Mesenchymal stem cell (in vitro differentiated cells and primary cell): ENCODE data around the gene H2AZ2.

ENCODE experiments used
- DNase-seq: peaks from one replicate; pipeline ENCODE4 v3.0.0-alpha.2; 2013
- H2AFZ ChIP-seq: one replicate; pipeline ENCODE4 v1.6.1; 2013; ENCODE audit warnings: low read depth, mild to moderate bottlenecking, control low read depth, inconsistent platforms, low read length, moderate library complexity
- H2AK5ac ChIP-seq: 2 replicates; pipeline ENCODE4 v1.6.1; 2013; ENCODE audit warnings: low read length, moderate library complexity, mild to moderate bottlenecking, inconsistent platforms; ENCODE audit not compliant: severe bottlenecking
- H2BK120ac ChIP-seq: one replicate; pipeline ENCODE4 v1.6.1; 2013; ENCODE audit warnings: low read depth, mild to moderate bottlenecking, inconsistent platforms, low read length, moderate library complexity
- H2BK12ac ChIP-seq, 2 experiments: one replicate each; pipeline ENCODE4 v1.6.1; 2013; ENCODE audit warnings: inconsistent platforms in 2 of 2, low read length in 2 of 2, mild to moderate bottlenecking in 2 of 2, moderate library complexity in 2 of 2, control low read depth in 1 of 2
- H2BK15ac ChIP-seq: one replicate; pipeline ENCODE4 v1.6.1; 2013; ENCODE audit warnings: mild to moderate bottlenecking, low read depth, inconsistent platforms; ENCODE audit not compliant: poor library complexity, severe bottlenecking
- H2BK5ac ChIP-seq: 2 replicates; pipeline ENCODE4 v1.6.1; 2013; ENCODE audit warnings: low read depth, mild to moderate bottlenecking, low read length, control low read depth, inconsistent platforms; ENCODE audit not compliant: poor library complexity, severe bottlenecking
- H3K14ac ChIP-seq, 2 experiments: one replicate each; pipeline ENCODE4 v1.6.1; 2013; ENCODE audit warnings: inconsistent platforms in 2 of 2, low read length in 2 of 2, control low read depth in 1 of 2, mild to moderate bottlenecking in 1 of 2, moderate library complexity in 1 of 2
- H3K18ac ChIP-seq, 2 experiments: one replicate each; pipeline ENCODE4 v1.6.1; 2013; ENCODE audit warnings: inconsistent platforms in 2 of 2, low read length in 2 of 2, control low read depth in 1 of 2, low read depth in 1 of 2, mild to moderate bottlenecking in 1 of 2
- H3K23ac ChIP-seq, 2 experiments: one replicate each; pipeline ENCODE4 v1.6.1; 2013; ENCODE audit warnings: inconsistent platforms in 2 of 2, low read length in 2 of 2, mild to moderate bottlenecking in 2 of 2, moderate library complexity in 2 of 2, control low read depth in 1 of 2
- H3K27ac ChIP-seq: 2 replicates; pipeline ENCODE4 v1.5.1; 2013; ENCODE audit warnings: mild to moderate bottlenecking, moderate library complexity, low read length, control low read depth, inconsistent platforms; ENCODE audit not compliant: poor library complexity, severe bottlenecking
- H3K27me3 ChIP-seq, 2 experiments: 2 replicates each; pipeline versions ENCODE4 v1.6.1 to v1.7.0; 2013; ENCODE audit warnings: low read length in 2 of 2, mild to moderate bottlenecking in 2 of 2, moderate library complexity in 2 of 2, control low read depth in 1 of 2, inconsistent platforms in 1 of 2; ENCODE audit not compliant: control insufficient read depth in 1 of 2, insufficient read depth in 1 of 2
- H3K36me3 ChIP-seq, 2 experiments: 2 replicates each; pipeline versions ENCODE4 v1.6.1 to v1.7.0; 2013; ENCODE audit warnings: low read length in 2 of 2, control low read depth in 1 of 2, inconsistent platforms in 1 of 2, low read depth in 1 of 2, mild to moderate bottlenecking in 1 of 2; ENCODE audit not compliant: insufficient read depth in 2 of 2, control insufficient read depth in 1 of 2
- H3K4ac ChIP-seq, 2 experiments: one replicate each; pipeline ENCODE4 v1.6.1; 2013; ENCODE audit warnings: inconsistent platforms in 2 of 2, low read length in 2 of 2, mild to moderate bottlenecking in 2 of 2, moderate library complexity in 2 of 2, control low read depth in 1 of 2, low read depth in 1 of 2
- H3K4me1 ChIP-seq: 2 replicates; pipeline ENCODE4 v1.6.1; 2013; ENCODE audit warnings: low read depth, low read length, control low read depth; ENCODE audit not compliant: control insufficient read depth, insufficient read depth
- H3K4me2 ChIP-seq: 2 replicates; pipeline ENCODE4 v1.6.1; 2013; ENCODE audit warnings: low read length, mild to moderate bottlenecking, inconsistent platforms; ENCODE audit not compliant: poor library complexity, severe bottlenecking
- H3K4me3 ChIP-seq, 2 experiments: 2 replicates each; pipeline versions ENCODE4 v1.5.1 to v1.7.0; 2013; ENCODE audit warnings: low read length in 2 of 2, mild to moderate bottlenecking in 2 of 2, control low read depth in 1 of 2, low read depth in 1 of 2; ENCODE audit not compliant: insufficient read depth in 1 of 2
- H3K79me1 ChIP-seq: replicated peaks from 2 replicates; pipeline ENCODE4 v1.6.1; 2013; ENCODE audit warnings: mild to moderate bottlenecking, control low read depth, low read length, inconsistent platforms; ENCODE audit not compliant: poor library complexity, severe bottlenecking
- H3K9ac ChIP-seq: 2 replicates; pipeline ENCODE4 v1.7.0; 2013; ENCODE audit warnings: mild to moderate bottlenecking, low read length, moderate library complexity
- H3K9me3 ChIP-seq: 2 replicates; pipeline ENCODE4 v1.7.0; 2013; ENCODE audit warnings: mild to moderate bottlenecking, low read length; ENCODE audit not compliant: control insufficient read depth
- H4K8ac ChIP-seq: one replicate; pipeline ENCODE4 v1.6.1; 2013; ENCODE audit warnings: inconsistent platforms, mild to moderate bottlenecking, low read length, moderate library complexity
- H4K91ac ChIP-seq: one replicate; pipeline ENCODE4 v1.6.1; 2013; ENCODE audit warnings: mild to moderate bottlenecking, low read length, inconsistent platforms
- WGBS: methylation state at CpG from one replicate; pipeline ENCODE4 v1.1.7; 2013; ENCODE audit warnings: mixed read lengths; 5-methylcytosine and 5-hydroxymethylcytosine counted together

H2AZ2 gene

DNA sequence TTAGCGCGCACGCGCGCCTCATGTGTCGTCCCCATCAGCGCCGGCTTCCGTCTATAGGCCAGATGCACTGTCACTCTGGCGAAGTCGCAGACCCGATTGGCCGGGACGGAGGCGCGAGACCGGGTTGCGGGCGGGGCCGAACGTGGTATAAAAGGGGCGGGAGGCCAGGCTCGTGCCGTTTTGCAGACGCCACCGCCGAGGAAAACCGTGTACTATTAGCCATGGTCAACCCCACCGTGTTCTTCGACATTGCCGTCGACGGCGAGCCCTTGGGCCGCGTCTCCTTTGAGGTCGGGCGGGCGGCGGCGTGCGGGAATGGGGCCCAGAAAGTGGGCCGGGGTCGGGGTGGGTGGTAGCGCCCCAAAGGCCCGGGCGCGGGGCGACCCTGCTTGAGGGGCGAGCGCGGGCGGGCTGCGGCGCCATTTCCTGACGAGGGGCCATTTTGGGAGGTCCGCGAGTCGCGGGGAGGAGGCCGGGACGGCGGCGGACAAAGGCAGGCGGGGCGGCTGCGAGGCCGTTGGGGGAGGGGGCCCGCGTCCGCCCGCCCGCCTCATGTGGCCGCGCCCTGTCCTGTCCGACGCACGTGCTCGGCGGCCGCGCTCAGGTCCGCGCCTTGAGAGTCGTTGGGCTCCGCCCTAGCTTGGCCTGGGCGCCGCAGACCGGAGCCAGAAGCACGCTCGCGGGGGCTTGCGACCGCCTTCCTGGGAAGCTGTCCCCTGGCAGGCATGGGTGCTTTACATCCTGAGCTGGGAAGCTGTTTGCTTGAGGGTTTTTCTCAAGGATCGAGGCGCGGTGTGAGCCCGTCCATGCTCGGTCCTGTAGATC, 51.2 kb downstream of the H2AZ2 start, which contains the start of gene PPIA:
PPIA (plus strand) TSS at position 178 of the 825 bp plus-strand sequence; CDS start at position 222, 44 bp downstream.
- peak within 1 kb of the TSS; percentile 96 for H2BK15ac ChIP-seq
- DNase-seq = peak; percentile 98
- peak within 1 kb of the TSS; percentile 99 for H2BK5ac ChIP-seq
- peaks cover 12 to 35% of the 10 kb centered on the region in 2 experiments for H3K36me3 ChIP-seq
- H3K23ac ChIP-seq = peak within 1 kb of the TSS; percentile 93 to 98
- H3K14ac ChIP-seq = peak within 1 kb of the TSS; percentile 90 to 98
- peak within 1 kb of the TSS; percentile 88 to 94 for H3K4me3 ChIP-seq
- peaks cover 9% of the 10 kb centered on the region for H3K4me1 ChIP-seq
- no peaks in the 10 kb centered on the region for H3K9me3 ChIP-seq
- peaks cover 4% of the 10 kb centered on the region for H3K79me1 ChIP-seq
- no peaks in the 10 kb centered on the region for H3K27me3 ChIP-seq
- peak within 1 kb of the TSS; percentile 78 for H3K4me2 ChIP-seq
- peak within 1 kb of the TSS; percentile 85 for H2AFZ ChIP-seq
- peak within 1 kb of the TSS; percentile 97 for H4K8ac ChIP-seq
- H3K9ac ChIP-seq = peak within 1 kb of the TSS; percentile 99
- WGBS = under 1% methylated on average over 91 of the region's 99 CpGs
- H3K4ac ChIP-seq = peak within 1 kb of the TSS; percentile 97 to 100
- peak within 1 kb of the TSS; percentile 100 for H2BK120ac ChIP-seq
- peak within 1 kb of the TSS; percentile 99 for H4K91ac ChIP-seq
- H3K18ac ChIP-seq = peak within 1 kb of the TSS; percentile 98 to 100
- H2AK5ac ChIP-seq = peak within 1 kb of the TSS; percentile 100
- H3K27ac ChIP-seq = peak within 1 kb of the TSS; percentile 99
- H2BK12ac ChIP-seq = peak within 1 kb of the TSS; percentile 64 to 82

DNA sequence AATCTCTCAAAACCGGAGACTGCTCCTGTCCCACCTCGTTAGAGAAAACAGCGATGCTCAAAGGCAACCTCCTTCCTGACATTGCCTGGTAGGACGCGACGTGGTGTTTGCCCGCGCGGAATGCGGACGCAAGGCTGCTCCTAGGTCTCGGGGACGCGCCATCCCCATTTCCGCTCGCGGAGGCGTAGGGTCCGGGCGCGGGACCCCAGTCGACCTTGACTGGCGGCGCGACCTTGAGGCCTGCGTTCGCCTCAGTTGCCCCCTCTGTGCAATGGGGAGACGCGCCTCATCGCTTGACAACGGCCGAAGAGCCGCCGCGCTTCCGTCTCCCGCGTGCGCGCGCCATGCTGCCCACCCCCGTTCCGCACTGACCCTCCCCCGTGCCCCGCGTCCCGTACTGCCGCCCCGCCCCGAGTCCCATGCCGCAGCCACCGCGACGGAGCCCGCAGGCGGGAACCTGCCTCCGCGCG, 51.8 kb downstream of the H2AZ2 start:
- peak overlapping the region; percentile 34 for H3K27ac ChIP-seq
- H2AK5ac ChIP-seq = no peak overlapping the region
- peak overlapping the region; percentile 85 for H2AFZ ChIP-seq
- H4K91ac ChIP-seq = peak overlapping the region; percentile 95
- H2BK120ac ChIP-seq = peak overlapping the region; percentile 51
- peak overlapping the region; percentile 25 to 94 for H3K18ac ChIP-seq
- no peaks in the 10 kb centered on the region for H3K9me3 ChIP-seq
- under 1% methylated on average over 59 of the region's 59 CpGs for WGBS
- H3K14ac ChIP-seq = peak overlapping the region in 1 of 2 experiments; percentile 50
- peak overlapping the region; percentile 5 to 42 for H3K4ac ChIP-seq
- peak overlapping the region in 1 of 2 experiments; percentile 64 for H2BK12ac ChIP-seq
- H3K9ac ChIP-seq = peak overlapping the region; percentile 99
- H3K27me3 ChIP-seq = no peaks in the 10 kb centered on the region
- no peak overlapping the region for H3K23ac ChIP-seq
- no peak overlapping the region for H2BK15ac ChIP-seq
- peaks cover 11 to 30% of the 10 kb centered on the region in 2 experiments for H3K36me3 ChIP-seq
- DNase-seq = peak; percentile 66
- peak overlapping the region; percentile 88 to 94 for H3K4me3 ChIP-seq
- no peak overlapping the region for H2BK5ac ChIP-seq
- H3K79me1 ChIP-seq = peaks cover 3% of the 10 kb centered on the region
- H3K4me2 ChIP-seq = peak overlapping the region; percentile 51
- H4K8ac ChIP-seq = peak overlapping the region; percentile 87
- H3K4me1 ChIP-seq = peaks cover 9% of the 10 kb centered on the region

DNA sequence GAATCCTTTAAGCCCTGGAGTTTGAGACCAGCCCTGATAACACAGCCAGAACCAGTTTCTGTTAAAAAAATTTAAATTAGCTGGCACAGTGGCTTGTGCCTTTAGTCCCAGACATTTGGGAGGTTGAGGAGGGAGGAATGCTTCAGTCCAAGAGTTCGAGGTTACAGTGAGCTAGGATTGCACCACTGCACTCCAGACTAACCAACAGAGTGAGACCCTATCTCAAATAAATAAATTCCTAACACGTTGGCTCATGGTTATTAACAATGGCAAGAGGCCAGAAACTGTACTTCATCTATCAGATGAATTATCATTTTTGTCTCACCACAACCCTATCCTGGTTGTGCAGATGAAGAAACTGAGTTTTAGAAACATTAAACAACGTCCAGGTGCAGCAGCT, 53.6 kb downstream of the H2AZ2 start:
- Histone ChIP-seq H3K4me1 (peaks cover 4% of the 10 kb centered on the region), H2BK120ac (no peak overlapping the region), H2AK5ac (no peak overlapping the region), H2BK5ac (no peak overlapping the region), H3K9me3 (no peaks in the 10 kb centered on the region), H3K4me3 (no peak overlapping the region), H4K91ac (no peak overlapping the region), H3K27ac (no peak overlapping the region), H3K27me3 (no peaks in the 10 kb centered on the region), H4K8ac (no peak overlapping the region), H2BK15ac (no peak overlapping the region), H3K4ac (no peak overlapping the region), H2AFZ (no peak overlapping the region), H3K4me2 (no peak overlapping the region), H3K14ac (no peak overlapping the region), H3K36me3 (peaks cover 0 to 14% of the 10 kb centered on the region in 2 experiments), H2BK12ac (no peak overlapping the region), H3K79me1 (peaks cover 3% of the 10 kb centered on the region), H3K9ac (no peak overlapping the region), H3K18ac (no peak overlapping the region), H3K23ac (no peak overlapping the region)
- DNase-seq = no peak
- 42% methylated on average over 3 of the region's 3 CpGs for WGBS

DNA sequence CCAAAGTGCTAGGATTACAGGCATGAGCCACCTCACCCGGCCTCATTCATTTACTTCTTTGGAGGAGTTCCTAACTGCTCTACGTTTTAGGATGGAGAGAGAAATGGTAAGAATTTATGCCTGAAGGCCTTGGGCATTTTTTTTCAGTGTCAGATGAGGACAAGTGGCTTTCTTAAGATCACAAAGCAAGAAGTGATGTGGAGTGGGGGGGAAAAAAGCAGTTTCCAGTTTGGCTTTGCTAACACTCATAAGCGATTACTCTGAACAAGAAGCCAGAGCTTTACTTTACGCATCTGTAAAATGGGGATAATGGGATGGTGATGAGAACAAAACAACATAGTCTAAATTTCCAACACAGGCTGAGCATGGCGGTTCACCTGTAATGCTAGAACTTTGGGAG, 54.0 kb downstream of the H2AZ2 start:
- H3K14ac ChIP-seq = no peak overlapping the region
- WGBS = 92% methylated on average over 4 of the region's 5 CpGs

More for the DNA sequence above, 54.0 kb downstream of the H2AZ2 start:
- Histone ChIP-seq H3K18ac (no peak overlapping the region), H2BK5ac (no peak overlapping the region), H3K4me1 (peaks cover 4% of the 10 kb centered on the region), H3K27ac (no peak overlapping the region), H3K27me3 (no peaks in the 10 kb centered on the region), H4K91ac (no peak overlapping the region), H3K79me1 (peaks cover 3% of the 10 kb centered on the region), H2BK12ac (no peak overlapping the region), H3K9ac (no peak overlapping the region), H3K4ac (no peak overlapping the region), H2AK5ac (no peak overlapping the region), H3K4me3 (no peak overlapping the region), H2AFZ (no peak overlapping the region), H2BK120ac (no peak overlapping the region), H4K8ac (no peak overlapping the region), H3K36me3 (peaks cover 0 to 10% of the 10 kb centered on the region in 2 experiments), H3K23ac (no peak overlapping the region), H2BK15ac (no peak overlapping the region), H3K4me2 (no peak overlapping the region), H3K9me3 (no peaks in the 10 kb centered on the region)
- no peak for DNase-seq
